Lower lobe of right lung (tissue), 2 donors: ENCODE results near the gene EIF2S3. TPM values are rescaled to one million over a fixed set of nuclear protein-coding genes. Genes with fewer than 3 reads are reported as not detected.

Experiments used
- ATAC-seq, 2 donors: fragments of 200-7000 bp; cut with Tn5 transposase; one replicate each; pipeline ENCODE4 v1.9.1; 2020 to 2022; ENCODE audit warnings: mild to moderate bottlenecking in 2 of 2, moderate library complexity in 2 of 2
- DNase-seq: peaks from one replicate; pipeline ENCODE4 v3.0.0-alpha.2; 2020
- H3K27ac ChIP-seq: fragments of 200-600 bp; one replicate; pipeline ENCODE4 v1.8.0; 2022
- H3K27me3 ChIP-seq: fragments of 200-600 bp; one replicate; pipeline ENCODE4 v1.8.0; 2022; ENCODE audit warnings: low read depth
- H3K36me3 ChIP-seq: fragments of 200-600 bp; one replicate; pipeline ENCODE4 v1.8.0; 2022; ENCODE audit warnings: mild to moderate bottlenecking
- H3K4me1 ChIP-seq: fragments of 200-600 bp; one replicate; pipeline ENCODE4 v1.8.0; 2022
- H3K4me3 ChIP-seq: fragments of 200-600 bp; one replicate; pipeline ENCODE4 v1.8.0; 2022; ENCODE audit warnings: mild to moderate bottlenecking
- H3K9me3 ChIP-seq: fragments of 200-600 bp; one replicate; pipeline ENCODE4 v1.8.0; 2022
- intact Hi-C: fragments of 100-400 bp; cut with DNase I; formaldehyde crosslinking; loops from one replicate; pipeline ENCODE4 v1.11.0; 2022
- total RNA-seq: library from RNA; stranded (reverse); fragmentation: NEBNext Ultra II Directional; extraction: Animal tissue kit (Norgen Biotek cat#: 25700); gene quantifications from one replicate; pipeline ENCODE4 v1.2.1, GENCODE V29; 2021
- TF ChIP-seq, protein P1 (sequence below): fragments of 200-600 bp; IDR thresholded peaks from one replicate; pipeline ENCODE4 v1.8.0; 2022; ENCODE audit warnings: antibody characterized with exemption, mild to moderate bottlenecking
- donor health status: DM: no; HTN: yes; CAD: no; lungs with severe emphysema.

Gene EIF2S3
- total RNA-seq, 1 donor from 2014 or later: 174 TPM

DNA sequence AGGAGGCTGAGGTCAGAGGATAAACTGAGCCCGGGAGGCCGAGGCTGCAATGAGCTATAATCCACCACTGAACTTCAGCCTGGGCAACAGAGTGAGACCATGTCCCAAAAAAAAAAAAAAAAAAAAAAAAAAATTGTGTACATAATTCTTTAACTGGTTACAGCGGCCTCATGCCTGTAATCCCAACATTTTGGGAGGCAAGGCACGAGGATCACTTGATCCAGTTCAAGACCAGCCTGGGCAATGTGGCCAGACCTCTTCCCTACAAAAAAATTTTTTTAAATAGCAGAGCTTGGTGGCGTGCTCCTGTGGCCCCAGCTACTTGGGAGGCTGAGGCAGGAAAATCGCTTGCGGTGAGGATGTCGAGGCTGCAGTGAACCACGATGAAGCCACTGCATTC is 37.1 kb upstream of the EIF2S3 start:
- H3K27me3 ChIP-seq: no peaks in the 10 kb centered on the region
- no peak for ATAC-seq
- intact Hi-C loops: no loop called here

DNA sequence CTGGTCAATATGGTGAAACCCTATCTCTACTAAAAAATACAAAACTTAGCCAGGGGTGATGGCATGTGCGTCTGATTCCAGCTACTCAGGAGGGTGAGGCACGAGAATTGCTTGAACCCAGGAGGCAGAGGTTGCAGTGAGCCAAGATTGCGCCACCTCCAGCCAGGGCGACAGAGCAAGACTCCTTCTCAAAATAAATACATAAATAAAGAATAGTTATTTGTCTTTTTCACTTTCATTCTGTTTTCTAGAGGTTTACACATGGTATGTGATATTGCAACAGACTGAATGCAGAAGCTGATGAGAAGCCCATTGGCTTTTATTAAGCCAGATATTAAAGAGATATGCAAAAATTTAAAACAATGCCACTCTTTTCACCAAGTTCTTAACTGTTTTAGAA is 35.9 kb upstream of the EIF2S3 start:
- ATAC-seq (no peak), DNase-seq (no peak)
- Histone ChIP-seq H3K27ac (no peak overlapping the region), H3K27me3 (no peaks in the 10 kb centered on the region), H3K4me3 (no peak overlapping the region), H3K36me3 (no peaks in the 10 kb centered on the region), H3K9me3 (no peaks in the 10 kb centered on the region), H3K4me1 (peaks cover 4% of the 10 kb centered on the region)
- TF ChIP-seq, protein P1, sequence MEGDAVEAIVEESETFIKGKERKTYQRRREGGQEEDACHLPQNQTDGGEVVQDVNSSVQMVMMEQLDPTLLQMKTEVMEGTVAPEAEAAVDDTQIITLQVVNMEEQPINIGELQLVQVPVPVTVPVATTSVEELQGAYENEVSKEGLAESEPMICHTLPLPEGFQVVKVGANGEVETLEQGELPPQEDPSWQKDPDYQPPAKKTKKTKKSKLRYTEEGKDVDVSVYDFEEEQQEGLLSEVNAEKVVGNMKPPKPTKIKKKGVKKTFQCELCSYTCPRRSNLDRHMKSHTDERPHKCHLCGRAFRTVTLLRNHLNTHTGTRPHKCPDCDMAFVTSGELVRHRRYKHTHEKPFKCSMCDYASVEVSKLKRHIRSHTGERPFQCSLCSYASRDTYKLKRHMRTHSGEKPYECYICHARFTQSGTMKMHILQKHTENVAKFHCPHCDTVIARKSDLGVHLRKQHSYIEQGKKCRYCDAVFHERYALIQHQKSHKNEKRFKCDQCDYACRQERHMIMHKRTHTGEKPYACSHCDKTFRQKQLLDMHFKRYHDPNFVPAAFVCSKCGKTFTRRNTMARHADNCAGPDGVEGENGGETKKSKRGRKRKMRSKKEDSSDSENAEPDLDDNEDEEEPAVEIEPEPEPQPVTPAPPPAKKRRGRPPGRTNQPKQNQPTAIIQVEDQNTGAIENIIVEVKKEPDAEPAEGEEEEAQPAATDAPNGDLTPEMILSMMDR: no peak
- intact Hi-C loops: no loop called here

More for the DNA sequence above, 37.1 kb upstream of the EIF2S3 start:
- TF ChIP-seq, protein P1: no peak
- no peak for DNase-seq
- H3K4me3 ChIP-seq: no peak overlapping the region
- no peaks in the 10 kb centered on the region for H3K9me3 ChIP-seq
- peaks cover 4% of the 10 kb centered on the region for H3K4me1 ChIP-seq
- H3K27ac ChIP-seq: no peak overlapping the region
- H3K36me3 ChIP-seq: no peaks in the 10 kb centered on the region

DNA sequence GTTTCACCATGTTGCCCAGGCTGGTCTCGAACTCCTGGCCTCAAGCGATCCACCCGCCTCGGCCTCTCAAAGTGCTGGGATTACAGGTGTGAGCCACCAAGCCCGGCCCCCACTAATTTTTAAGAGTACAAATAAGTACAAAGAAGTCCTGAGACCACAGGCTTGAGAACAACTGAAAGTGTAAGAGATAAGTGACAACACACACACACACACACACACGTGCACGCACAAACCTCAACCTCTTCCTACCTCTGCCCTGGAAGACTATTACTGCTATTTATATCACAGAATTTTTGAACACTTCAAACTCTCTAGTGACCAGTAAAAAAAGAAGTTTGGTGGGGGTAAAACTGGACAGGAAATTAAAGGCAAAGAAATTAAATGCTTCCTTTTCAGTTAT is 35.3 kb upstream of the EIF2S3 start:
- intact Hi-C loops: no loop called here
- Histone ChIP-seq H3K9me3 (no peaks in the 10 kb centered on the region), H3K36me3 (no peaks in the 10 kb centered on the region), H3K4me3 (no peak overlapping the region), H3K27me3 (no peaks in the 10 kb centered on the region), H3K27ac (no peak overlapping the region), H3K4me1 (peaks cover 4% of the 10 kb centered on the region)
- ATAC-seq: no peak
- DNase-seq: no peak
- TF ChIP-seq, protein P1: no peak

DNA sequence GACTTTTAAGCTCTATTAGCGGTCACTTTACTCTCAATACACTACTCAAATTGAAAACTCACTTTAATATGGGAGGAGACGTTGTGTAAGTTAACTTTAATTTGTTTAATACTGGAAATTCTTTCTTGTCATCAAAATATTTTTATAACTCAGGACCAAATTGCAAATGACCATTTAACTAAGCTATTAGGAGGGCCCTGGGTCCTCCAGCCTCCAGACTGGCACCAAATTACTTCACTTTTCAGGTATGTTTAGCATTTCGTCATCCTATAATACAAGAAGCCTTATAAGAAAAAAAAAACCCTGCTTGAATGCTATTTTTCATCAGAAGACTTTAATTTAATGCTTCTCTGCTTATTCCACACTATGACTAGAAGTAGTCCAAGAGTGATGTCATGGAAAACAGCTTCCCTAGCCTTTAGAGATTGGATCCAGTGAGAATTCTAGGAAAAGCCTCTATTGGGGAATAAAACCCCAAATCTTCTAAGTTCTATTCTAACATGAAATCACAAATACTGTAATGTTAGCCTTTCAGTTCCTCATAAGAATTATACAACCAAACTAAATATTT is 34.4 kb upstream of the EIF2S3 start:
- Histone ChIP-seq H3K27ac (no peak overlapping the region), H3K36me3 (no peaks in the 10 kb centered on the region), H3K4me3 (no peak overlapping the region), H3K9me3 (no peaks in the 10 kb centered on the region), H3K4me1 (peaks cover 4% of the 10 kb centered on the region), H3K27me3 (no peaks in the 10 kb centered on the region)
- DNase-seq: no peak
- TF ChIP-seq, protein P1: no peak
- intact Hi-C loops: no loop called here
- no peak for ATAC-seq

DNA sequence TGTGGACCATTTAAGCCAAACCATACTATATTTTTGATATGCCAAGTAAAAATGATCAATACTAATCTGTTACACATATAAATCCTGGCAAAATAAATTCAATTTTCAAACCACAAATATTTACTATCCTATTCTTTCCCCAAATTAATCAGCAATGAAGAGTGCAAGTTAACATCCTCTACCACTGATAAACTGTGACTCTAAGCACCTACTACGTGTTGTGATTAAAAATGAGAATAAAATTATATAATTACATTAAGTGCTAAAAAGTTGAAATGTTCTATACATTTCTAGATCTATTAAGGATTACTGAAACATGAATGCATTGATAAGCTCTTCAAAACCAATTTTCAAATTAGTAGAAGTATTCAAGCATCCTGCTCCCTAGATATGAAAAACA is 31.2 kb upstream of the EIF2S3 start:
- TF ChIP-seq, protein P1: no peak
- peaks cover 4% of the 10 kb centered on the region for H3K4me1 ChIP-seq
- DNase-seq (no peak), ATAC-seq (no peak)
- intact Hi-C loops: no loop called here
- no peaks in the 10 kb centered on the region for H3K9me3 ChIP-seq
- no peaks in the 10 kb centered on the region for H3K27me3 ChIP-seq
- H3K4me3 ChIP-seq: peak overlapping the region; percentile 75
- H3K36me3 ChIP-seq: no peaks in the 10 kb centered on the region
- no peak overlapping the region for H3K27ac ChIP-seq
